GM12873 (cell line): ENCODE data around the gene CASKIN1.

Source experiments
- TF ChIP-seq, protein P1 (sequence below): IDR thresholded peaks from 2 replicates; pipeline ENCODE4 v1.5.1; 2012; ENCODE audit warnings: low read depth, mild to moderate bottlenecking, moderate library complexity, low read length, control low read depth; ENCODE audit not compliant: insufficient read depth; ENCODE audit errors: missing control alignments

CASKIN1 gene

DNA sequence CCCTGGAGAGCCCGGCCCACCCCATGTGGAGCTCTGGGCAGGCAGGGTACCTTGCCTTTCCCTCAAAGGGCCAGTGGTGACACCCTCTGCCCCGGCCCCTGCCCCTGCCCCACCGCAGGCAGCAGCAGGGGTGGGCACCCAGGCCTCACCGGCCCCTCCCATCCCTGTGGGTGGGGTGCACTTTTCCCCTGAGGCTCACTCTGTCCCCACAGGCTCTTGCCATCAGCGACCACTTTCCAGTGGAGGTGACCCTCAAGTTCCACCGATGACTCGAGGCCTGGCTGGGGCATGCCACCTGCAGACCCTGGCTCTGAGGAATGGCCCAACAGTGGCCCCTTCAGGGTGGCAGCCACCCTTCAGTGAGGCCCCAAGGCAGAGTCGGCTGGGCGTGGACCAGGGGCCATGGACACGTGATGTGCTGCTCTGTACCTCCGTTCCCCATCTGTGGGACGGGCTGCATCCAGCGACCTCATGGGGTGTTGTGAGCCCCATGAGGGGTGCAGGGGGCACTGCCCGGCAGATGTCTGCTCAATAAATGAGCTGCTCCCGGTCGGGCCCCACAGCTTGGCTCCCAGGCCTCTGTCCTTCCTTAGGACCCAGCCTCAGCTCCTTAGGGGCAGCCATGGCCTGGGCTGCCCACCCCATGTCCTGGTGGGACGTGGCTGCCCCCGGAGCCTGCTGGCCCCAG lies 41.9 kb upstream of the CASKIN1 start:
- TF ChIP-seq, protein P1, sequence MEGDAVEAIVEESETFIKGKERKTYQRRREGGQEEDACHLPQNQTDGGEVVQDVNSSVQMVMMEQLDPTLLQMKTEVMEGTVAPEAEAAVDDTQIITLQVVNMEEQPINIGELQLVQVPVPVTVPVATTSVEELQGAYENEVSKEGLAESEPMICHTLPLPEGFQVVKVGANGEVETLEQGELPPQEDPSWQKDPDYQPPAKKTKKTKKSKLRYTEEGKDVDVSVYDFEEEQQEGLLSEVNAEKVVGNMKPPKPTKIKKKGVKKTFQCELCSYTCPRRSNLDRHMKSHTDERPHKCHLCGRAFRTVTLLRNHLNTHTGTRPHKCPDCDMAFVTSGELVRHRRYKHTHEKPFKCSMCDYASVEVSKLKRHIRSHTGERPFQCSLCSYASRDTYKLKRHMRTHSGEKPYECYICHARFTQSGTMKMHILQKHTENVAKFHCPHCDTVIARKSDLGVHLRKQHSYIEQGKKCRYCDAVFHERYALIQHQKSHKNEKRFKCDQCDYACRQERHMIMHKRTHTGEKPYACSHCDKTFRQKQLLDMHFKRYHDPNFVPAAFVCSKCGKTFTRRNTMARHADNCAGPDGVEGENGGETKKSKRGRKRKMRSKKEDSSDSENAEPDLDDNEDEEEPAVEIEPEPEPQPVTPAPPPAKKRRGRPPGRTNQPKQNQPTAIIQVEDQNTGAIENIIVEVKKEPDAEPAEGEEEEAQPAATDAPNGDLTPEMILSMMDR: no peak

DNA sequence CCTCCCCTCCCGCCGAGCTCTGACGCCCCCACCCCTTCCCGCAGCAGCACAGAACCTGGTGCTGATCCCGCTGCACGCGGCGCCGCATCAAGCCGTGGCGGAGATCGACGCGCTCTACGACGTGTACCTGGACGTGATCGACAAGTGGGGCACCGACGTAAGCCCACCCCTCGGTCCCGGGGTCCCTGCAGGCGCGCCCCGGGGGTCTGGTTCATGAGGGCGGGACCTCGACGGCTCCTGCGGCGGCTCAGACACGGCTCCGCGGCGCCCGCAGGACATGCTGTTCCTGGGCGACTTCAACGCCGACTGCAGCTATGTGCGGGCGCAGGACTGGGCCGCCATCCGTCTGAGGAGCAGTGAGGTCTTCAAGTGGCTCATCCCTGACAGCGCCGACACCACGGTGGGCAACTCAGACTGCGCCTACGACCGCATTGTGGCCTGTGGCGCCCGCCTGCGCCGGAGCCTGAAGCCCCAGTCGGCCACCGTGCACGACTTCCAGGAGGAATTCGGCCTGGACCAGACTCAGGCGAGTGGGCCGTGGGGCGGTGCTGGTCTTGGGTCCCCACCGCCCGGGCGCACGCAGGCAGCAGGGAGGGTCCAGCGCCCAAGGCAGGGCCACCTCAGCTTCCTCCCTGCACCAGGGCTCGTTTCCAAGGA lies 41.2 kb upstream of the CASKIN1 start:
- TF ChIP-seq, protein P1: no peak

DNA sequence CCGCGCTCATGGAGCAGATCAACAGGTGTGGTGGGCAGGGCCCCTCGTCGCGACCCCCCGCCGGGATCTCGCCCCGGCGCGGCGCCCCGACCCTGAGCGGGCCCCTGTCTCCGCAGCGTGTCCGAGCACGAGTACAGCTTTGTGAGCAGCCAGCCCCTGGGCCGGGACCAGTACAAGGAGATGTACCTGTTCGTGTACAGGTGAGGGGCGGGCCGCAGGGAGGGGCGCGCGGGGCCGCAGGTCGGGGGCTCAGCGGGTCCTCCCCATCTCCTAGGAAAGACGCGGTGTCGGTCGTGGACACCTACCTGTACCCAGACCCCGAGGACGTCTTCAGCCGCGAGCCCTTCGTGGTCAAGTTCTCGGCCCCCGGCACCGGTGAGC lies 40.7 kb upstream of the CASKIN1 start:
- TF ChIP-seq, protein P1: no peak

DNA sequence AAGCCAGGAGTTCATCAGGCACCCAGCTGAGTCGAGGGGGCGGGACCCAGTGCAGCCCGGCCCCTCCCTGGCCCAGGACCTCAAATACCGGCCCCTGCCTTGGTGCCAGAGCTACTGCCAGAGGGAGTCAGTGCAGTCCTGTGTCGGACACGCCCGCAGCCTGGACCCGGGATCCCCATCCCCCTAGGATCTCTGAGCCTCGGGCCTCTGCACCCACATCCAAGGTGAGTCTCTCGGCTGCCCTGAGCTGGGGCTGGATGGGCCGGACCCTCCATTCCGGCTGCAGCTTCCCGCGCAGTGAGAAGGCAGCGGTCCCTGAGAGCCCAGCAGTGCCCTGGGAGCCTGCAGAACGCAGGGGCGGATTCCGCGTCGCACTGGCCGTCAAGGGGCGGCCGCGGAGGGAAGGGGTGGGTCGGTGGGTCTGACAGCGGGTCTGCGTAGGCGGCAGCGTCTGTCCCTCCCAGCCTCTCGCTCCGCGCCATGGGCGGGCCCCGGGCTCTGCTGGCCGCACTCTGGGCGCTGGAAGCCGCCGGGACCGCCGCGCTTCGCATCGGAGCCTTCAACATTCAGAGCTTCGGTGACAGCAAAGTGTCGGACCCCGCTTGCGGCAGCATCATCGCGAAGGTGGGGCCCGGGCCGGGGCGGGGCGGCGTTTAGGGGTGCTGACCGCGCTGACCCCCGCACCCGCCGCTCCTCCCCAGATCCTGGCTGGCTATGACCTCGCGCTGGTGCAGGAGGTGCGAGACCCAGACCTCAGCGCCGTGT lies 40.1 kb upstream of the CASKIN1 start, which contains the start of gene DNASE1L2:
Gene DNASE1L2 (plus strand): TSS at position 108 of the 765 bp plus-strand sequence. CDS start 373 bp downstream, at position 481.
- TF ChIP-seq, protein P1: no peak

DNA sequence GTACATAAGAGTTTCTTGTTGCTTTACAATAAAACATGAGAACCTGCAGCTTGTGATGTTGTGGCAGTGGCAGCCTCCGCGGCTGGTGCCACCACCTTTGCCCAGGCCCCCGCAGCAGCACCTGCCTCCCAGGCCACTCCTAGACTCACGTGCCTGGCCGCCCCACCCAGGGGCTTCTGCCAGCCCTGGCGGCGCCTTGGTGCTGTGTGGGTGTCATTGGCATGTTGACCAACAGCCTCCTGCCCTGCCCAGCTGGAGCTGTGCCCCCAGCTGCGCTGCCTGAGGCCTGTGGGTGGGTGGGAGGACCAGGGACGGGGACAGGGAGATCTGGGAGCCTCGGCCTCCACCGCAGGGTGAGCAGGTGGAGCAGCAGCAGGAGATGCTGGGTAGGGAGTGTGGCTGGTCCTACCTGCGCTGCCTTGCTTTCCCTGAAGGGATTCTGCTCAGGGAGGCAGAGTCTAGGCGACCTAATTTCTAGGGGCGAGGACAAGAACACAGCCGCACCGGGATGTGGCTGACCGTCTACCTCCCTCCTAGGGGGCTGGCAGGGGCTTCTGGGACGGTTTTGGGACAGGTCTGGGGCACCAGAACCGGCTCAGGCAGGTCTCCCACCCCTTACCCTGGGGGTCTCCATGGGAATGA lies 39.4 kb upstream of the CASKIN1 start:
- TF ChIP-seq, protein P1: no peak

DNA sequence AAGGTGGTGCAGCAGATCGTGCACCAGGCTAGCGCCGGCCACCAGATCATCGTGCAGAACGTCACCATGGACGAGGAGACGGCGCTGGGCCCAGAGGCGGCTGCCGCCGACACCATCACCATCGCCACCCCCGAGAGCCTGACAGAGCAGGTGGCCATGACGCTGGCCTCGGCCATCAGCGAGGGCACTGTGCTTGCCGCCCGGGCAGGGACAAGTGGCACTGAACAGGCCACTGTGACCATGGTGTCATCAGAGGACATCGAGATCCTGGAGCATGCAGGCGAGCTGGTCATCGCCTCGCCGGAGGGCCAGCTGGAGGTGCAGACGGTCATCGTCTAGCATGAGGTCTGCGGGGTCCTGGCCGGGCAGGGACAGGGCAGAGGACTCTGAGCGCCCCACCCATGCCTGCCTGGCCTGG lies 38.8 kb upstream of the CASKIN1 start:
- TF ChIP-seq, protein P1: no peak

DNA sequence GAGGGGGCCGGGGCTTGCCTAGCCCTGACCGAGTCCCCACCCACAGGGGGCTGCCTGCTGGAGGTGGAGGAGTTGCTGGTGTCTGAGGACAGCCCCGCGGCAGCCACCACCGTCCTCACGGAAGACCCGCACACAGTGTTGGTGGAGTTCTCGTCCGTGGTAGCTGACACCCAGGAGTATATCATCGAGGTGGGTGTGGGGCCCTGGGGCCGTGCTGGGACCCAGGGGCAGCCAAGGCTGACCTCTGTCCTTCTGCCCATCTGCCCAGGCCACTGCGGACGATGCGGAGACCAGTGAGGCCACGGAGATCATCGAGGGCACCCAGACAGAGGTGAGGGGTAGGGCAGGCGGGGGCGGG lies 38.4 kb upstream of the CASKIN1 start:
- TF ChIP-seq, protein P1: no peak
